Endothelial cell of umbilical vein (primary cell): Measurements from ENCODE around the gene NFE2L1.

Experiments
- CTCF ChIP-seq, 2 donors: IDR thresholded peaks; 1 replicate in 1 of 2; 2 replicates in 1 of 2; pipeline ENCODE4 v1.5.1; 2011; ENCODE audit warnings: low read length in 2 of 2, mild to moderate bottlenecking in 2 of 2, moderate library complexity in 2 of 2, control low read depth in 1 of 2, inconsistent platforms in 1 of 2, low read depth in 1 of 2; ENCODE audit not compliant: insufficient read depth in 1 of 2; ENCODE audit errors: extremely low read depth in 1 of 2
- EZH2 ChIP-seq: IDR thresholded peaks from 2 replicates; pipeline ENCODE4 v1.6.1; 2012; ENCODE audit warnings: borderline replicate concordance, low read depth, mild to moderate bottlenecking, moderate library complexity, low read length, inconsistent platforms; ENCODE audit not compliant: severe bottlenecking
- FOS ChIP-seq: IDR thresholded peaks from 2 replicates; pipeline ENCODE4 v1.6.1; 2011; ENCODE audit warnings: mild to moderate bottlenecking, low read length, moderate library complexity, borderline replicate concordance; ENCODE audit not compliant: insufficient read depth
- MYC ChIP-seq: IDR thresholded peaks from one replicate; pipeline ENCODE4 v1.6.1; 2011; ENCODE audit warnings: mild to moderate bottlenecking, low read depth, low read length
- POLR2A ChIP-seq: IDR thresholded peaks from 2 replicates; pipeline ENCODE4 v1.6.1; 2012; ENCODE audit warnings: low read depth, mild to moderate bottlenecking, control low read depth, low read length
- POLR2AphosphoS5 ChIP-seq: IDR thresholded peaks from 2 replicates; pipeline ENCODE4 v1.6.1; 2012; ENCODE audit warnings: low read depth, mild to moderate bottlenecking, control low read depth, low read length, moderate library complexity; ENCODE audit not compliant: insufficient read depth
- TF ChIP-seq, protein P1 (sequence below): IDR thresholded peaks from 2 replicates; pipeline ENCODE4 v1.6.1; 2011; ENCODE audit not compliant: insufficient read depth, insufficient read length

DNA sequence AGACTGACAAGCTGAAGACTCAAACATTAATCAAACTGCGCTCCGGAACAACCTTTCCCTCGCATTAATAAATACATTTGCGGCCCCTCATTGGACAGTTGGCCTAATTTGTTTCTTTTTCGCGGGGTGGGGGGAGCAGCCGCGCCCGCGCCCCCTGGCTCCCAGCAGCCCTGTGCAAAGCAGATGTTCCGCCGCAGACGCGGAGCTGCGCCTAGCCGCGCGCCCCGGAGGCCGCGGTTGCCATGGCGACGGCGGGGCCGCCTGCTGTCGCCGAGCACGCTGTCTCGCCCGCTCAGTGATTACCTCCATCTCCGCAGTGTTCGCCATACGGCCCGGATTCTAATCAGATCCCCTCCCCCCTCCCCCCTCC is 36.0 kb upstream of the NFE2L1 start:
- no peak for TF ChIP-seq EZH2
- TF ChIP-seq POLR2AphosphoS5 = no peak
- TF ChIP-seq POLR2A = no peak
- no peak for TF ChIP-seq CTCF (IDR thresholded peaks at IDR 0.05; ENCODE audit: extremely low read depth in 1 of 2, insufficient read depth in 1 of 2, low read depth in 1 of 2, low read length in 2 of 2)
- TF ChIP-seq, protein P1, sequence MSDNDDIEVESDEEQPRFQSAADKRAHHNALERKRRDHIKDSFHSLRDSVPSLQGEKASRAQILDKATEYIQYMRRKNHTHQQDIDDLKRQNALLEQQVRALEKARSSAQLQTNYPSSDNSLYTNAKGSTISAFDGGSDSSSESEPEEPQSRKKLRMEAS = no peak
- TF ChIP-seq FOS = no peak
- no peak for TF ChIP-seq MYC
